ENCODE results near the gene TIAM1.

GRCh38 chr21:31293986-31294385 lies 50.1 kb downstream of the TIAM1 start:
- no peak for TF ChIP-seq CTCF (IDR thresholded peaks at IDR 0.05)
- TF ChIP-seq POLR2A (IDR thresholded peaks at IDR 0.05): no peak
